DND-41 (cell line): ENCODE data around the gene SEMA7A.

ENCODE experiments used
- ATAC-seq: fragments of 200-7000 bp; cut with Tn5 transposase; 3 replicates; pipeline ENCODE4 v1.9.1; 2021; ENCODE audit warnings: low read depth; ENCODE audit not compliant: insufficient read depth
- DNase-seq: peaks from one replicate; pipeline ENCODE4 v3.0.0-alpha.2; 2020
- H2AFZ ChIP-seq: 2 replicates; pipeline ENCODE4 v1.6.0; 2012; ENCODE audit warnings: low read depth, low read length
- H3K27ac ChIP-seq: 2 replicates; pipeline ENCODE4 v1.5.1; 2012; ENCODE audit warnings: low read length, inconsistent platforms
- H3K27me3 ChIP-seq: fragments of 200-600 bp; sonication (generic); 2 replicates; pipeline ENCODE4 v1.6.0; 2012; ENCODE audit warnings: low read length, mild to moderate bottlenecking, inconsistent platforms; ENCODE audit not compliant: insufficient read depth, poor library complexity
- H3K36me3 ChIP-seq: 2 replicates; pipeline ENCODE4 v1.5.1; 2012; ENCODE audit warnings: low read length, inconsistent platforms; ENCODE audit not compliant: insufficient read depth
- H3K4me1 ChIP-seq: 2 replicates; pipeline ENCODE4 v1.5.1; 2012; ENCODE audit warnings: mild to moderate bottlenecking, low read length; ENCODE audit not compliant: insufficient read depth
- H3K4me2 ChIP-seq: 2 replicates; pipeline ENCODE4 v1.6.0; 2012; ENCODE audit warnings: mild to moderate bottlenecking, moderate library complexity, low read length, inconsistent platforms; ENCODE audit not compliant: insufficient read depth
- H3K4me3 ChIP-seq, 2 experiments: fragments of 200-600 bp in 1 of 2; shearing (Covaris generic) in 1 of 2; 2 replicates each; pipeline ENCODE4 v1.5.1; 2012 to 2016; ENCODE audit warnings: inconsistent platforms in 2 of 2, low read length in 2 of 2, mild to moderate bottlenecking in 2 of 2, low read depth in 1 of 2, moderate library complexity in 1 of 2
- H3K79me2 ChIP-seq: 2 replicates; pipeline ENCODE4 v1.6.0; 2012; ENCODE audit warnings: low read length, inconsistent platforms; ENCODE audit not compliant: insufficient read depth
- H3K9ac ChIP-seq: 2 replicates; pipeline ENCODE4 v1.6.0; 2012; ENCODE audit warnings: low read depth, mild to moderate bottlenecking, inconsistent platforms, low read length, moderate library complexity
- H3K9me3 ChIP-seq: 2 replicates; pipeline ENCODE4 v1.5.1; 2012; ENCODE audit warnings: low read length, moderate library complexity, mild to moderate bottlenecking, inconsistent platforms; ENCODE audit not compliant: insufficient read depth, severe bottlenecking
- H4K20me1 ChIP-seq: 2 replicates; pipeline ENCODE4 v1.6.0; 2012; ENCODE audit warnings: low read length; ENCODE audit not compliant: insufficient read depth
- EZH2 ChIP-seq: IDR thresholded peaks from 3 replicates; pipeline ENCODE4 v1.6.1; 2012; ENCODE audit warnings: borderline replicate concordance, low read depth, mild to moderate bottlenecking, moderate library complexity, low read length, inconsistent platforms; ENCODE audit not compliant: severe bottlenecking
- TF ChIP-seq, protein P1 (sequence below): IDR thresholded peaks from 2 replicates; pipeline ENCODE4 v1.5.1; 2012; ENCODE audit warnings: borderline replicate concordance, low read length, moderate library complexity, mild to moderate bottlenecking; ENCODE audit not compliant: poor library complexity, severe bottlenecking; ENCODE audit errors: extremely low read depth

The SEMA7A gene

DNA sequence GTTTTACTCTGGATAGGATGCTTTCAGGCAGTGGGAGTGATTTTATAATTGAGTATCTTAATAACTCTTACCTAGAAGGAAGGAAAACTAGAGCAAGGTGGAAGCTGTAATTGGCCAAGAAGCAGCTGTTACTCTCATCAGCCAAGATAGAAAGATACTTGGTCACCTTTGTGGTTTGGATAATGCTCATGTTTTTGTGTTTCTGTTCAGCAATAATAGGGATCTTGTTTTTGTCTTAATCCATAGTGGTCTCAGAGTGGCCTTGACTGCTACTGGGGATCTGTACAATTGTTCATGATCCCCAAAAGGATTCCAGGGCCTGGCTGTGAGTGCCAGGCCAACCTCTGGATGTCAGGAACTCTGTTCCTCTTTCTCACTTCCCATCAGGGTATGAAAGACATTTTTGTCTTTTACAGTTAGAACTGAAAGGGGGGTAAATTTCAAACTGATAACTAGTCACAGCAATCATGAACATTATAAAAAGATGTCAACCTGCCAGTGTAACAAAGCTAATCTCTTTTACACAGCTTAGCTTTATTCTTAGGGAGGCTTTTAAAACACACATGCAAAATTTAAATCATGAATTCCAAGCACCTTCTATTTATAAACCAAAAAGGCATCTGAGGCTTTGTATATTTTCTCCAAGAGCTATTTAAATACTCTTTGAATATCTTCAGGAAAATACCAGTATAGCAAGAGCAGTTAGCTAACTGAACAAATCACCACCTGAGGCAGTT lies 21.2 kb upstream of the SEMA7A start:
- H3K4me2 ChIP-seq, result no peak overlapping the region
- TF ChIP-seq, protein P1, sequence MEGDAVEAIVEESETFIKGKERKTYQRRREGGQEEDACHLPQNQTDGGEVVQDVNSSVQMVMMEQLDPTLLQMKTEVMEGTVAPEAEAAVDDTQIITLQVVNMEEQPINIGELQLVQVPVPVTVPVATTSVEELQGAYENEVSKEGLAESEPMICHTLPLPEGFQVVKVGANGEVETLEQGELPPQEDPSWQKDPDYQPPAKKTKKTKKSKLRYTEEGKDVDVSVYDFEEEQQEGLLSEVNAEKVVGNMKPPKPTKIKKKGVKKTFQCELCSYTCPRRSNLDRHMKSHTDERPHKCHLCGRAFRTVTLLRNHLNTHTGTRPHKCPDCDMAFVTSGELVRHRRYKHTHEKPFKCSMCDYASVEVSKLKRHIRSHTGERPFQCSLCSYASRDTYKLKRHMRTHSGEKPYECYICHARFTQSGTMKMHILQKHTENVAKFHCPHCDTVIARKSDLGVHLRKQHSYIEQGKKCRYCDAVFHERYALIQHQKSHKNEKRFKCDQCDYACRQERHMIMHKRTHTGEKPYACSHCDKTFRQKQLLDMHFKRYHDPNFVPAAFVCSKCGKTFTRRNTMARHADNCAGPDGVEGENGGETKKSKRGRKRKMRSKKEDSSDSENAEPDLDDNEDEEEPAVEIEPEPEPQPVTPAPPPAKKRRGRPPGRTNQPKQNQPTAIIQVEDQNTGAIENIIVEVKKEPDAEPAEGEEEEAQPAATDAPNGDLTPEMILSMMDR, result no peak
- TF ChIP-seq EZH2, result no peak
- peaks cover 57% of the 10 kb centered on the region for H3K36me3 ChIP-seq
- ATAC-seq (no peak), DNase-seq (no peak)
- no peak overlapping the region for H2AFZ ChIP-seq
- no peaks in the 10 kb centered on the region for H3K9me3 ChIP-seq
- H3K4me1 ChIP-seq, result peaks cover 12% of the 10 kb centered on the region
- H4K20me1 ChIP-seq, result no peaks in the 10 kb centered on the region
- no peaks in the 10 kb centered on the region for H3K27me3 ChIP-seq
- no peak overlapping the region for H3K27ac ChIP-seq
- H3K79me2 ChIP-seq, result peaks cover 7% of the 10 kb centered on the region
- no peak overlapping the region for H3K4me3 ChIP-seq
- H3K9ac ChIP-seq, result no peak overlapping the region

DNA sequence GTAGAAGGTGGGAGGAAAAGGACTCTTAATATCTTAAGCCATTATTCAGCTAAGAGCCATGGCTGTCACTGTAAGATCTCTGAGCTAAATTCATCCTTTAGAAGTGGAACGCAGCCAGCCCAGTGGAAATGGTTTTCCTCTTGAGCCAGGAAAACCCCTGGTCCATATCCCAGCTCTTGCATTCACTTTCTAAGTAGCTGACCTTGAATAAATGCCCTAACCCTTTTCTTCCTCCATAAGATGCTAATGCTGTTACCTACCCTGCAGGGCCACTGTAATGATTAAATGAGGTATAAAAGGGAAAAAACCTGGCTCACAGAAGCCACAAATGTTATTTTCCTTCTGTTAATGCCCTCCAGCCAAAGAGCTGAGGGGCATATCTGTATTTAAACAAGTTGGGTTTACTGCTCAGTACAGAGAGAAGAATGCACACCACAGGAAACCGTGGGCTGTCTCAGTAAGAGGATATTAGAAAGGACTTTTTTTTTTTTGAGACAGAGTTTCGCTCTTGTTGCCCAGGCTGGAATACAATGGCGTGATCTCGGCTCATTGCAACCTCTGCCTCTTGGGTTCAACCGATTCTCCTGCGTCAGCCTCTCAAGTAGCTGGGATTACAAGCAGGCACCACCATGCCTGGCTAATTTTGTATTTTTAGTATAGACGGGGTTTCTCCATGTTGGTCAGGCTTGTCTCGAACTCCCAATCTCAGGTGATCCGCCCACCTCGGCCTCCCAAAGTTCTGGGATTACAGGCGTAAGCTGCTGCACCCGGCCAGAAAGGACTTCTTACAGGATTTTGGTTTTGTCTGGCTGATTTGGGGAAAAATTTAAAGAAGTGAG lies 20.4 kb upstream of the SEMA7A start:
- Histone ChIP-seq H3K4me1 (peaks cover 6% of the 10 kb centered on the region), H3K4me3 (no peak overlapping the region), H4K20me1 (no peaks in the 10 kb centered on the region), H3K9ac (no peak overlapping the region), H2AFZ (no peak overlapping the region), H3K27ac (no peak overlapping the region), H3K9me3 (no peaks in the 10 kb centered on the region), H3K36me3 (peaks cover 64% of the 10 kb centered on the region), H3K27me3 (no peaks in the 10 kb centered on the region), H3K79me2 (0 out of 2 replicates have a peak, but pooled peaks cover 2% of the 10 kb centered on the region), H3K4me2 (no peak overlapping the region)
- TF ChIP-seq EZH2, result no peak
- TF ChIP-seq, protein P1, result no peak
- peak; percentile 59; the same call in 1 of the 3 replicates for ATAC-seq
- no peak for DNase-seq

DNA sequence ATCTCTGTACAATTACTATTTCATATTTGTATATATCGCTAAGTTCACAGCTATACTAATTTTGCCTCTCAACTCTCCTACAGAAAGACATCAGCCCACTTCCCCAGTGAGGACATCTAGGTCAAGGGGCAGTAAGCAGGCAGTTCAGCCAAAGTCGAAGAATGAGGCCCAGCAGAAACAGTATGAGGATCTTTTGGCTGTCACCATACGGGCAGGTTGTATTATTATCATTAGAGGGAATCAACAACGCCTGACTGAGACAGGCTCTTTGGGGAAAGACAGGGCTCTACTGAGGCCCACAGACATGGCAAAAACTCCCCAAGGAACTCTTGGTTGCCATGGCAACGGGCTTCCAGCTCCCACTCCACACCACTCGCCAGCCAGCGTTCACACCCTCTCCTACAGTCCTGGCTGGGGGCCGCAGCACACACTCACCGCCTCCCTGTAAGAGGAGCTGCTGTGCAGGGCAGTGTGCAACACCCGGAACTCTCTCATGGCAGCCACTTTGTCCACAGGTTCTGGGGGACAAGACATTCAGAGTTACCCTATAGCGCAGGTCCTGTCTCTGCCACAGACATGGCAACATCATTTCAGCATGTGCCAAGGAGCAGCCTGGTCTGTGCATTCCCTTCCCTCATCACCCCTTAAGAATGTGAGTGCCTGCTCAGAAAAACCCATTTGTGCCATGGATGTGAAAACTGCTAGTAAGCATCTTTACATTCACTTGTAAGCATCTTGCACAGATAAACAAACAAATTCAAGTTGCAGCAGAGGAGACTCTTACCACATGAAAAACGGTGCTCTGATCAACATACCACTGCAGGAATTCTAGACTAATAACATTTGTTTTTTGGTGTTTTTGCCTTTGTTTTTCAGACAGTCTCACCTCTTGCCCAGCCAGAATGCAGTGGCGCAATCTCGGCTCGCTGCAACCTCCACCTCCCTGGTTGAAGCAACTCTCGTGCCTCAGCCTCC lies 18.4 kb upstream of the SEMA7A start:
- TF ChIP-seq EZH2, result no peak
- TF ChIP-seq, protein P1, result no peak
- no peak for ATAC-seq
- Histone ChIP-seq H3K36me3 (peaks cover 76% of the 10 kb centered on the region), H3K4me2 (no peak overlapping the region), H3K27ac (no peak overlapping the region), H3K27me3 (no peaks in the 10 kb centered on the region), H3K9me3 (no peaks in the 10 kb centered on the region), H4K20me1 (no peaks in the 10 kb centered on the region), H3K4me1 (peaks cover 6% of the 10 kb centered on the region), H3K79me2 (no peaks in the 10 kb centered on the region), H3K4me3 (no peak overlapping the region), H3K9ac (no peak overlapping the region), H2AFZ (no peak overlapping the region)
- no peak for DNase-seq
